ENCODE data around the gene LTB4R2.

LTB4R2 gene

DNA sequence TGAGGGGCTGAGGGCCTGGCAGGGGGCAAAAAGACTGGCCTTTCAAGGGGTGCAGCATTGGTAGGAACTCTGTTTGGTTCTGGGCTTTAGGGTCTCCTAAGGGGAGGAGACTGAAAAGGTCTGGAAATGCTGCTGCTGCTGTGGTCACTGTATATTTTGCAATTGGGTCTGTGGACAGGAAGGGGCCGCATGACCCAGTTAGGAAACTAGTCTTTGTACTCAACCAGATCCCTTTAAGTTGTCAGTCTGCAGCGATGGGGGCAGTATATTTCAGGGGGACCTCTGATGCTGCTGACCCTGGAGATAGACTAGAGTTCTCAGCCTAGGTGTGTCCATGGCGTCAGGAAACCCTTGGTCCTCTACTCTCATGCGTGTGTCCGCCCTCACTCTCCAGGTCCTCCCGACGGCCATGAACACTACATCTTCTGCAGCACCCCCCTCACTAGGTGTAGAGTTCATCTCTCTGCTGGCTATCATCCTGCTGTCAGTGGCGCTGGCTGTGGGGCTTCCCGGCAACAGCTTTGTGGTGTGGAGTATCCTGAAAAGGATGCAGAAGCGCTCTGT lies 5.4 kb downstream of the LTB4R2 start:
- peaks cover 25% of the 10 kb centered on the region for H3K4me1 ChIP-seq (ENCODE audit: control insufficient read depth, insufficient read depth, low read length)
- H3K9ac ChIP-seq (ENCODE audit: low read length): no peak overlapping the region

GRCh38 chr14:24315807-24316596 lies 6.1 kb downstream of the LTB4R2 start:
- DNase-seq (ENCODE audit: low read depth): no peak
- H3K9me3 ChIP-seq (ENCODE audit: control insufficient read depth, low read length): no peaks in the 10 kb centered on the region
- no peak overlapping the region for H3K9ac ChIP-seq (ENCODE audit: low read length)
- no peaks in the 10 kb centered on the region for H3K36me3 ChIP-seq (ENCODE audit: control insufficient read depth, insufficient read depth, low read length, severe bottlenecking)
- peaks cover 7% of the 10 kb centered on the region for H3K27me3 ChIP-seq (replicated peaks; ENCODE audit: control insufficient read depth, insufficient read depth, low read length)
- no peak overlapping the region for H3K4me3 ChIP-seq (ENCODE audit: low read length)
- peaks cover 20% of the 10 kb centered on the region for H3K4me1 ChIP-seq (ENCODE audit: control insufficient read depth, insufficient read depth, low read length)

More for the DNA sequence above, 5.4 kb downstream of the LTB4R2 start:
- no peaks in the 10 kb centered on the region for H3K36me3 ChIP-seq (ENCODE audit: control insufficient read depth, insufficient read depth, low read length, severe bottlenecking)
- no peak for DNase-seq (ENCODE audit: low read depth)
- H3K27me3 ChIP-seq (replicated peaks; ENCODE audit: control insufficient read depth, insufficient read depth, low read length): peaks cover 7% of the 10 kb centered on the region
- no peak overlapping the region for H3K4me3 ChIP-seq (ENCODE audit: low read length)
- H3K9me3 ChIP-seq (ENCODE audit: control insufficient read depth, low read length): no peaks in the 10 kb centered on the region

- H3K9ac ChIP-seq (ENCODE audit: low read length): no peak overlapping the region
- H3K9me3 ChIP-seq (ENCODE audit: control insufficient read depth, low read length): no peaks in the 10 kb centered on the region
- peaks cover 7% of the 10 kb centered on the region for H3K27me3 ChIP-seq (replicated peaks; ENCODE audit: control insufficient read depth, insufficient read depth, low read length)
- H3K4me1 ChIP-seq (ENCODE audit: control insufficient read depth, insufficient read depth, low read length): peaks cover 15% of the 10 kb centered on the region
- no peak for DNase-seq (ENCODE audit: low read depth)
- no peak overlapping the region for H3K4me3 ChIP-seq (ENCODE audit: low read length)
- H3K36me3 ChIP-seq (ENCODE audit: control insufficient read depth, insufficient read depth, low read length, severe bottlenecking): no peaks in the 10 kb centered on the region
These were observed 6.6 kb downstream of the LTB4R2 start for GRCh38 chr14:24316597-24316950.

DNA sequence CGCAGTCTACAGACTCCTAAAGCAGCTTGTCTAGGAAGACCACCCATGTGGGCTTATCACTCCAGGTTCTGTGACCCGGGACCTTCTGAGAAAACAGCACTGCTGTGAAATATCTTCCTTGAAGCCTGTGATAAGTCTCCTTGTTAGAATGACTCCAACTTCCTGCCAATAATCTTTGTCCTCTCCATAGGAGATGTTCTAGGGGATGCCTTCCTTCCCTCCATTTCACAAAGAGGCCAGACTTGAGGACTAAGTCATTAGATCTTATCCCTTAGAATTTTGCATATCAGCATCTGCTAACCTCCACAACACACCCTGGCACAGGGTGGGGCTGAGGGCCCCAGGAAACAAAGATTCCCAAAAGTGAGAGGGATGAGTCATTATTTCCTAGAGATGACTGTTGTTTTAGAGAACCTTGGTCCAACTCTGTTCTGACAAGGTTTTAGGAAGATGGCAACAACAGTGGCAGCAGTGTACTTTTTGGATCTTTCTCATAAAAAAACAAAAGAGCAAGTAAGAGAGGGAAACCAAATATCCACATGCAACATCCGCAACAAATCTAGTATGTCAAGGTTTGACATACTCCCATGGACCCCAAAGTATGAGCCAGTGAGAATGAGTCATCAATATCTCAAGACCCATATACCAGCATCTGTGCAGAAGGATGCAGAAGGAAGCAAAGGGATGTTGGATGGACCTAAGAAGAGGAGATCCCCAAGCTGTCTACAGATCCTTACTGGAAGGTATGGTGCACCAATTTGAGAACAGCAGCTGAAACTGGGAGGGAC lies 7.4 kb downstream of the LTB4R2 start:
- peaks cover 9% of the 10 kb centered on the region for H3K4me1 ChIP-seq (ENCODE audit: control insufficient read depth, insufficient read depth, low read length)
- peak; percentile 35 for DNase-seq (ENCODE audit: low read depth)
- no peak overlapping the region for H3K9ac ChIP-seq (ENCODE audit: low read length)
- H3K4me3 ChIP-seq (ENCODE audit: low read length): no peak overlapping the region
- H3K9me3 ChIP-seq (ENCODE audit: control insufficient read depth, low read length): no peaks in the 10 kb centered on the region
- no peaks in the 10 kb centered on the region for H3K36me3 ChIP-seq (ENCODE audit: control insufficient read depth, insufficient read depth, low read length, severe bottlenecking)
- peaks cover 7% of the 10 kb centered on the region for H3K27me3 ChIP-seq (replicated peaks; ENCODE audit: control insufficient read depth, insufficient read depth, low read length)

DNA sequence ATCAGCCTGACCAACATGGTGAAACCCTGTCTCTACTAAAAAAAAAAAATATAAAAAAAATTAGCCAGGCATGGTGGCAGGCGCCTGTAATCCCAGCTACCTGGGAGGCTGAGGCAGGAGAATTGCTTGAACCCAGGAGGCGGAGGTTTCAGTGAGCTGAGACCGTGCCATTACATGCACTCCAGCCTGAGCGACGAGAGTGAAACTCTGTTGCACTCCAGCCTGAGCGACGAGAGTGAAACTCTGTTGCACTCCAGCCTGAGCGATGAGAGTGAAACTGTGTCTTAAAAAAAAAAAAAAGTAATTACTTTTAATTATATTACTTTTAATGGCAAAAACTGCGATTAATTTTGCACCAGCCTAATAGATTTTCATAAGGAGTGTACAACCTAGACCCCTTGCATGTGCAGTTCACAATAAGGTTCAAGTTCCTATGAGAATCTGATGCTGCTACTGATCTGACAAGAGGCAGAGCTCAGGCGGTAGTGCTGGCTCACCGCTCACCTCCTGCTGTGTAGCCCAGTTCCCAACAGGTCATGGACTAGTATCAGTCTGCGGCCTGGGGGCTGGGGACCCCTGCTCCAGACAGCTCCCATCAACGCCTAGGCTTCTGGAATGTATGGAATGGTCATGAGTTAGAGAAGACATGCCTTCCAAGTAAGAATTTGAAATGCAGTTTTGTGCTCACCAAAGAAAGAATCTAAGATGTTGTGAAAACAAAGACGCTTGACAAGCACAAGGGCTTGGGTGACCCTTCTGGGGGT lies 11.5 kb downstream of the LTB4R2 start:
- peaks cover 9% of the 10 kb centered on the region for H3K4me1 ChIP-seq (ENCODE audit: control insufficient read depth, insufficient read depth, low read length)
- no peak overlapping the region for H3K9ac ChIP-seq (ENCODE audit: low read length)
- DNase-seq (ENCODE audit: low read depth): no peak
- no peaks in the 10 kb centered on the region for H3K36me3 ChIP-seq (ENCODE audit: control insufficient read depth, insufficient read depth, low read length, severe bottlenecking)
- H3K27me3 ChIP-seq (replicated peaks; ENCODE audit: control insufficient read depth, insufficient read depth, low read length): peaks cover 4% of the 10 kb centered on the region
- H3K9me3 ChIP-seq (ENCODE audit: control insufficient read depth, low read length): no peaks in the 10 kb centered on the region
- H3K4me3 ChIP-seq (ENCODE audit: low read length): no peak overlapping the region

DNA sequence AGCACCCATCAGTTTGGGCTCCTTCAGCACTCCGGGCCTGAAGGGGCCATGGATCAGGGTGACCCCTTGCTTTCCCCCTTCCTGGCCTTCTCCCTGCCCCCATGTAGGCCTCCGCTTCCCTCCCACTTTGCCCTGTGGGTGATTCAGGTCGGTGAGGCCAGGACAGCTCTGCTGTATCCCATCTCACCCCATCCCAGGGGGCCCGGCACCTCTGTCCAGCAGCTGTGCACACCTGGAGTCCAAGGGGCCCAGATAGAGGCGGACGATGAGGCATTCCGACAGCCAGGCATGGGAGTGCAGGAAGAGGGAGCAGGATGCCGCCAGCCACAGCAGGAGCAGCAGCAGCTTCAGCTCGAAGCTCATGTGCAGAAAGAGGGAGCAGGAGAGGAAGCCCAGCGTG lies 12.7 kb downstream of the LTB4R2 start:
- DNase-seq (ENCODE audit: low read depth): no peak
- Histone ChIP-seq H3K9ac (ENCODE audit: low read length) (no peak overlapping the region), H3K36me3 (ENCODE audit: control insufficient read depth, insufficient read depth, low read length, severe bottlenecking) (no peaks in the 10 kb centered on the region), H3K4me1 (ENCODE audit: control insufficient read depth, insufficient read depth, low read length) (peaks cover under 1% of the 10 kb centered on the region), H3K4me3 (ENCODE audit: low read length) (no peak overlapping the region), H3K27me3 (replicated peaks; ENCODE audit: control insufficient read depth, insufficient read depth, low read length) (peaks cover 4% of the 10 kb centered on the region), H3K9me3 (ENCODE audit: control insufficient read depth, low read length) (no peaks in the 10 kb centered on the region)

GRCh38 chr14:24323341-24323740 lies 13.4 kb downstream of the LTB4R2 start:
- no peaks in the 10 kb centered on the region for H3K4me1 ChIP-seq (ENCODE audit: control insufficient read depth, insufficient read depth, low read length)
- H3K9me3 ChIP-seq (ENCODE audit: control insufficient read depth, low read length): no peaks in the 10 kb centered on the region
- H3K36me3 ChIP-seq (ENCODE audit: control insufficient read depth, insufficient read depth, low read length, severe bottlenecking): no peaks in the 10 kb centered on the region
- DNase-seq (ENCODE audit: low read depth): no peak
- H3K9ac ChIP-seq (ENCODE audit: low read length): no peak overlapping the region
- H3K4me3 ChIP-seq (ENCODE audit: low read length): no peak overlapping the region
- H3K27me3 ChIP-seq (replicated peaks; ENCODE audit: control insufficient read depth, insufficient read depth, low read length): peaks cover 4% of the 10 kb centered on the region

DNA sequence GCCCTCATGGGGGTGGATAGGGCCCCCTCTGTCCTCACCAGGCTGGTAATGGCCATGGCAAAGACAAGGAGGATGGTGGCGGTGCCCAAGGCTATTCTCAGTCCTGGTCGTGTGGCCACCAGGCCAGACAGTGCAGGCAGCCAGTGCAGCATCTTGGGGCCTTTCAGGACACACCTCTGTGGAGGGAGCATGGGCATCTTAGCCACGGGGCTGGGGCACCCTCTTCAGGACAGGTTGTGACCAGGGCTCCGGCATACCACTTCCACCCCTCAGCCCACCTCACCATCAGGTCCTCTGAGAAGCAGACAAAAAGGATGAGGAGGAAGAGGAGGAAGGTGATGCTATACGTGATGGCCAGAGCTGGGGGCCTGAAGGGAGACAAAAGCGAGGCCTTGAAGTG lies 14.1 kb downstream of the LTB4R2 start:
- H3K9me3 ChIP-seq (ENCODE audit: control insufficient read depth, low read length): no peaks in the 10 kb centered on the region
- no peaks in the 10 kb centered on the region for H3K36me3 ChIP-seq (ENCODE audit: control insufficient read depth, insufficient read depth, low read length, severe bottlenecking)
- H3K4me3 ChIP-seq (ENCODE audit: low read length): no peak overlapping the region
- no peaks in the 10 kb centered on the region for H3K4me1 ChIP-seq (ENCODE audit: control insufficient read depth, insufficient read depth, low read length)
- H3K27me3 ChIP-seq (replicated peaks; ENCODE audit: control insufficient read depth, insufficient read depth, low read length): peaks cover 4% of the 10 kb centered on the region
- no peak overlapping the region for H3K9ac ChIP-seq (ENCODE audit: low read length)
- no peak for DNase-seq (ENCODE audit: low read depth)

GRCh38 chr14:24325041-24325530 lies 15.1 kb downstream of the LTB4R2 start:
- no peak for DNase-seq (ENCODE audit: low read depth)
- Histone ChIP-seq H3K36me3 (ENCODE audit: control insufficient read depth, insufficient read depth, low read length, severe bottlenecking) (no peaks in the 10 kb centered on the region), H3K4me1 (ENCODE audit: control insufficient read depth, insufficient read depth, low read length) (no peaks in the 10 kb centered on the region), H3K27me3 (replicated peaks; ENCODE audit: control insufficient read depth, insufficient read depth, low read length) (peaks cover 4% of the 10 kb centered on the region), H3K9ac (ENCODE audit: low read length) (no peak overlapping the region), H3K9me3 (ENCODE audit: control insufficient read depth, low read length) (no peaks in the 10 kb centered on the region), H3K4me3 (ENCODE audit: low read length) (no peak overlapping the region)

DNA sequence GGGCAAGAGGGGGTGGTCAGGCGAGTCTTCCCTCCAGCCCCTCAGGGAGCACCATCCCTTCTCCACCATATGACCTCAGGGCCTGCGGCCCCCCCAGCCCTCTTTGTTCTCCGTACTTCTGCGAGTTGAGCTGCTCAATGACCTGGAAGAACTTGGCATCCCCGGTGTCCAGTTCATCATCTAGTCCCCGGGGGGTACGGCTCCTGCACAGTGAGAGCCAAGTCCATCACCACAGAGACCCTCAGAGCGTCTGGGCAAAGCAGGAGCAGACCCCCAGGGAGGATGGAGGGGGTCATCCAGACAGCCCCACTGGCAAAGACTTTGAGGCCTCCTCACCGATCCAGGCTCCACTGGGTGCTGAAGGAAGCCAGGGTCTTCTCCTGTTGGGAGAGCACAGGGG lies 16.0 kb downstream of the LTB4R2 start:
- DNase-seq (ENCODE audit: low read depth): no peak
- no peaks in the 10 kb centered on the region for H3K4me1 ChIP-seq (ENCODE audit: control insufficient read depth, insufficient read depth, low read length)
- H3K9ac ChIP-seq (ENCODE audit: low read length): no peak overlapping the region
- H3K36me3 ChIP-seq (ENCODE audit: control insufficient read depth, insufficient read depth, low read length, severe bottlenecking): no peaks in the 10 kb centered on the region
- H3K27me3 ChIP-seq (replicated peaks; ENCODE audit: control insufficient read depth, insufficient read depth, low read length): peaks cover 4% of the 10 kb centered on the region
- no peak overlapping the region for H3K4me3 ChIP-seq (ENCODE audit: low read length)
- H3K9me3 ChIP-seq (ENCODE audit: control insufficient read depth, low read length): no peaks in the 10 kb centered on the region

- Histone ChIP-seq H3K9me3 (ENCODE audit: control insufficient read depth, low read length) (no peaks in the 10 kb centered on the region), H3K9ac (ENCODE audit: low read length) (peak overlapping the region; percentile 34), H3K4me1 (ENCODE audit: control insufficient read depth, insufficient read depth, low read length) (peaks cover 6% of the 10 kb centered on the region), H3K27me3 (replicated peaks; ENCODE audit: control insufficient read depth, insufficient read depth, low read length) (peaks cover 7% of the 10 kb centered on the region), H3K36me3 (ENCODE audit: control insufficient read depth, insufficient read depth, low read length, severe bottlenecking) (no peaks in the 10 kb centered on the region), H3K4me3 (ENCODE audit: low read length) (no peak overlapping the region)
- DNase-seq (ENCODE audit: low read depth): no peak
These were observed 17.4 kb downstream of the LTB4R2 start for GRCh38 chr14:24327303-24327702.

Data from adipocyte (in vitro differentiated cells).